ENCODE data around the gene DDIT4.
A peak's percentile ranks its signal among the peaks of the same experiment; 100 is the strongest.

Gene DDIT4

GRCh38 chr10:72316748-72317435 is 43.2 kb downstream of the DDIT4 start:
- no peak for DNase-seq (ENCODE audit: low read depth in 2 of 2)

- no peak for DNase-seq (ENCODE audit: low read depth in 2 of 2)
Measured at GRCh38 chr10:72318418-72319262, 44.9 kb downstream of the DDIT4 start.

- DNase-seq (ENCODE audit: low read depth in 2 of 2), result peak; percentile 70 to 76
Measured at GRCh38 chr10:72319416-72320254, 45.9 kb downstream of the DDIT4 start.

- DNase-seq (ENCODE audit: low read depth in 2 of 2), result peak in 1 of 2 donors; percentile 39
Measured at GRCh38 chr10:72320676-72321247, 47.0 kb downstream of the DDIT4 start.

- no peak for DNase-seq (ENCODE audit: low read depth in 2 of 2)
Measured at GRCh38 chr10:72321248-72322029, 47.7 kb downstream of the DDIT4 start.

- DNase-seq (ENCODE audit: low read depth in 2 of 2), result no peak
Measured at GRCh38 chr10:72322030-72322279, 48.2 kb downstream of the DDIT4 start.

- peak in 1 of 2 donors; percentile 37 for DNase-seq (ENCODE audit: low read depth in 2 of 2)
Measured at GRCh38 chr10:72322280-72323058, 48.7 kb downstream of the DDIT4 start.

GRCh38 chr10:72323108-72323749 is 49.5 kb downstream of the DDIT4 start:
- no peak for DNase-seq (ENCODE audit: low read depth in 2 of 2)

GRCh38 chr10:72323771-72324191 is 50.1 kb downstream of the DDIT4 start:
- DNase-seq (ENCODE audit: low read depth in 2 of 2), result no peak
